A673 (cell line): ENCODE results near the gene DSCAM.

Experiments
- EZH2 ChIP-seq: fragments of 200-600 bp; sonication (generic); IDR thresholded peaks from 2 replicates; pipeline ENCODE4 v1.6.1; 2017; ENCODE audit warnings: borderline replicate concordance, low read depth, mild to moderate bottlenecking, mixed read lengths, antibody characterized with exemption, low read length; ENCODE audit not compliant: poor library complexity, severe bottlenecking
- TF ChIP-seq, protein P1 (sequence below): fragments of 300-800, 200-600 bp; sonication (generic); conservative IDR thresholded peaks from 2 replicates; pipeline ENCODE4 v1.5.1; 2017; ENCODE audit warnings: low read depth, mild to moderate bottlenecking, antibody characterized with exemption, low read length, moderate library complexity, mixed read lengths

DNA sequence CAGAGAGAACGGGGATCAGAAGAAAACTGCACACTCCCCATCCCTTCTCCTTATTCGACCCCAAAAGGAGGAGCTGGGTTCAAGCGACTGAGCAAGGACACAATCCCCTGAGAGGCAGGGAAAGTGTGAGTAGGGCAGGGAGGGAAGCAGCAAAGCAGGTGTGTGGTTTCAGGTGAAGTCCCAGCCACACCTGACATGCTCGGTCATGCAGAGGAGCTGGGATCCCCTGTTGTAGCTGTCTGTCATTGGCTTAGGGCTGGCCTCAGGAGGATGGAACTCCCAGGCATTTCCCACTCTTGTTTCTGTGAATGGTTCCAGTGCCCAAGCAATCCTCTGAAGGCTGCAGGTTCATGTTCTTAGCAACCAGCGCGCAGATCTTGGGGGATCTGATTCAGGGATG, 150.7 kb downstream of the DSCAM start:
- TF ChIP-seq, protein P1, sequence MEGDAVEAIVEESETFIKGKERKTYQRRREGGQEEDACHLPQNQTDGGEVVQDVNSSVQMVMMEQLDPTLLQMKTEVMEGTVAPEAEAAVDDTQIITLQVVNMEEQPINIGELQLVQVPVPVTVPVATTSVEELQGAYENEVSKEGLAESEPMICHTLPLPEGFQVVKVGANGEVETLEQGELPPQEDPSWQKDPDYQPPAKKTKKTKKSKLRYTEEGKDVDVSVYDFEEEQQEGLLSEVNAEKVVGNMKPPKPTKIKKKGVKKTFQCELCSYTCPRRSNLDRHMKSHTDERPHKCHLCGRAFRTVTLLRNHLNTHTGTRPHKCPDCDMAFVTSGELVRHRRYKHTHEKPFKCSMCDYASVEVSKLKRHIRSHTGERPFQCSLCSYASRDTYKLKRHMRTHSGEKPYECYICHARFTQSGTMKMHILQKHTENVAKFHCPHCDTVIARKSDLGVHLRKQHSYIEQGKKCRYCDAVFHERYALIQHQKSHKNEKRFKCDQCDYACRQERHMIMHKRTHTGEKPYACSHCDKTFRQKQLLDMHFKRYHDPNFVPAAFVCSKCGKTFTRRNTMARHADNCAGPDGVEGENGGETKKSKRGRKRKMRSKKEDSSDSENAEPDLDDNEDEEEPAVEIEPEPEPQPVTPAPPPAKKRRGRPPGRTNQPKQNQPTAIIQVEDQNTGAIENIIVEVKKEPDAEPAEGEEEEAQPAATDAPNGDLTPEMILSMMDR = no peak
- no peak for TF ChIP-seq EZH2
